Brain microvascular endothelial cell (primary cell): ENCODE results near the gene SPRED3.
A peak's percentile ranks its signal among the peaks of the same experiment; 100 is the strongest.

Source experiments
- DNase-seq: peaks from one replicate; pipeline ENCODE4 v3.0.0-alpha.2; 2020
- H3K27ac ChIP-seq: fragments of 250-450 bp; sonication (Bioruptor Pico); 2 replicates; pipeline ENCODE4 v1.5.1; 2020; ENCODE audit warnings: mild to moderate bottlenecking, moderate library complexity
- H3K27me3 ChIP-seq: fragments of 250-450 bp; sonication (Bioruptor Pico); replicated peaks from 2 replicates; pipeline ENCODE4 v1.5.1; 2020; ENCODE audit warnings: mild to moderate bottlenecking
- H3K36me3 ChIP-seq: fragments of 250-450 bp; sonication (Bioruptor Pico); replicated peaks from 2 replicates; pipeline ENCODE4 v1.5.1; 2020; ENCODE audit warnings: mild to moderate bottlenecking
- H3K4me3 ChIP-seq: 2 replicates; pipeline ENCODE4 v1.5.1; 2011; ENCODE audit warnings: low read depth, mild to moderate bottlenecking, control low read depth, low read length, moderate library complexity
- CTCF ChIP-seq: IDR thresholded peaks from 2 replicates; pipeline ENCODE4 v1.5.1; 2011; ENCODE audit warnings: low read depth, mild to moderate bottlenecking, moderate library complexity, low read length, control low read depth, inconsistent platforms; ENCODE audit errors: missing control alignments
- in situ Hi-C: cut with HindIII; loops from 2 replicates; pipeline ENCODE4 v1.10.0; 2017; ENCODE audit warnings: low sequenced_read_pairs, low pct_ligation_motif_present

The SPRED3 gene

GRCh38 chr19:38383743-38384142, 4.8 kb upstream of the SPRED3 start:
- no peak for TF ChIP-seq CTCF
- Histone ChIP-seq H3K27ac (no peak overlapping the region), H3K36me3 (peaks cover 62% of the 10 kb centered on the region), H3K27me3 (no peaks in the 10 kb centered on the region), H3K4me3 (no peak overlapping the region)
- in situ Hi-C loops, result no loop called here
- no peak for DNase-seq

- H3K27me3 ChIP-seq, result no peaks in the 10 kb centered on the region
- H3K4me3 ChIP-seq, result no peak overlapping the region
- H3K27ac ChIP-seq, result no peak overlapping the region
- H3K36me3 ChIP-seq, result peaks cover 57% of the 10 kb centered on the region
- in situ Hi-C loops, result no loop called here
- peak; percentile 73 for TF ChIP-seq CTCF
- no peak for DNase-seq
Observed at GRCh38 chr19:38384209-38385027, 4.1 kb upstream of the SPRED3 start.

- peaks cover 49% of the 10 kb centered on the region for H3K36me3 ChIP-seq
- in situ Hi-C loops, result no loop called here
- DNase-seq, result no peak
- no peak for TF ChIP-seq CTCF
- H3K27me3 ChIP-seq, result no peaks in the 10 kb centered on the region
- H3K4me3 ChIP-seq, result no peak overlapping the region
- H3K27ac ChIP-seq, result no peak overlapping the region
Observed at GRCh38 chr19:38385057-38385803, 3.3 kb upstream of the SPRED3 start.

- no peaks in the 10 kb centered on the region for H3K27me3 ChIP-seq
Observed at GRCh38 chr19:38385804-38386257, 2.7 kb upstream of the SPRED3 start.

GRCh38 chr19:38386300-38386970, 2.1 kb upstream of the SPRED3 start:
- Histone ChIP-seq H3K4me3 (no peak overlapping the region), H3K36me3 (peaks cover 37% of the 10 kb centered on the region), H3K27ac (no peak overlapping the region), H3K27me3 (no peaks in the 10 kb centered on the region)
- no peak for TF ChIP-seq CTCF
- in situ Hi-C loops, result no loop called here
- no peak for DNase-seq

More at GRCh38 chr19:38385804-38386257, 2.7 kb upstream of the SPRED3 start:
- TF ChIP-seq CTCF, result no peak
- no peak for DNase-seq
- Histone ChIP-seq H3K36me3 (peaks cover 43% of the 10 kb centered on the region), H3K4me3 (no peak overlapping the region), H3K27ac (no peak overlapping the region)
- in situ Hi-C loops, result no loop called here
